ENCODE data around the gene NLRP6. TPM values are rescaled to one million over a fixed set of nuclear protein-coding genes. Genes with fewer than 3 reads are reported as not detected.

Gene NLRP6
- total RNA-seq, 4 donors from 2014 or later = 0.13 to 2.2 (median 0.42) TPM; not detected in 1

- TF ChIP-seq EP300 (IDR thresholded peaks at IDR 0.05) = no peak
- Histone ChIP-seq H3K27me3 (peaks cover 0 to under 1% (median 0%) of the 10 kb centered on the region in 4 donors), H3K27ac (replicated peaks in 1 of 4) (no peak overlapping the region), H3K4me3 (no peak overlapping the region), H3K36me3 (peaks cover 22 to 39% (median 38%) of the 10 kb centered on the region in 4 donors), H3K9me3 (no peaks in the 10 kb centered on the region), H3K4me1 (no peaks in the 10 kb centered on the region)
- intact Hi-C loops (cut with DNase I) = no loop called here
- 56% methylated on average over 3 of the region's 3 CpGs for WGBS
- no peak for DNase-seq (ENCODE audit: extremely low spot score)
Observed at GRCh38 chr11:255176-255575, 23.0 kb upstream of the NLRP6 start.

- WGBS = 90% methylated on average over 2 of the region's 2 CpGs
- no peak overlapping the region for H3K27ac ChIP-seq (replicated peaks in 1 of 4)
- H3K27me3 ChIP-seq = peaks cover 0 to 2% (median 0%) of the 10 kb centered on the region in 4 donors
- DNase-seq (ENCODE audit: extremely low spot score) = no peak
- no peak overlapping the region for H3K4me3 ChIP-seq
- H3K9me3 ChIP-seq = no peaks in the 10 kb centered on the region
- intact Hi-C loops (cut with DNase I) = no loop called here
- peaks cover 22 to 33% (median 32%) of the 10 kb centered on the region in 4 donors for H3K36me3 ChIP-seq
- TF ChIP-seq POLR2A (IDR thresholded peaks at IDR 0.05; ENCODE audit: low read depth) (no peak), POLR2AphosphoS5 (IDR thresholded peaks at IDR 0.05) (no peak), EP300 (IDR thresholded peaks at IDR 0.05) (no peak), CTCF (IDR thresholded peaks at IDR 0.05) (no peak)
- no peaks in the 10 kb centered on the region for H3K4me1 ChIP-seq
Observed at GRCh38 chr11:255816-256215, 22.4 kb upstream of the NLRP6 start.

GRCh38 chr11:256952-257737 is 21.1 kb upstream of the NLRP6 start:
- DNase-seq (ENCODE audit: extremely low spot score) = no peak
- Histone ChIP-seq H3K4me1 (no peaks in the 10 kb centered on the region), H3K27me3 (peaks cover 0 to 2% (median 0%) of the 10 kb centered on the region in 4 donors), H3K36me3 (peaks cover 15 to 19% (median 18%) of the 10 kb centered on the region in 4 donors), H3K27ac (replicated peaks in 1 of 4) (no peak overlapping the region), H3K4me3 (no peak overlapping the region), H3K9me3 (no peaks in the 10 kb centered on the region)
- TF ChIP-seq EP300 (IDR thresholded peaks at IDR 0.05) = no peak
- no peak for TF ChIP-seq CTCF (IDR thresholded peaks at IDR 0.05)
- no peak for TF ChIP-seq POLR2AphosphoS5 (IDR thresholded peaks at IDR 0.05)
- TF ChIP-seq POLR2A (IDR thresholded peaks at IDR 0.05; ENCODE audit: low read depth) = no peak
- WGBS = 81% methylated on average over 9 of the region's 14 CpGs
- intact Hi-C loops (cut with DNase I) = no loop called here

- Histone ChIP-seq H3K4me1 (no peaks in the 10 kb centered on the region), H3K36me3 (peaks cover 8 to 12% (median 11%) of the 10 kb centered on the region in 4 donors), H3K27ac (replicated peaks in 1 of 4) (no peak overlapping the region), H3K9me3 (no peaks in the 10 kb centered on the region), H3K27me3 (peaks cover 0 to 2% (median 0%) of the 10 kb centered on the region in 4 donors), H3K4me3 (no peak overlapping the region)
- no peak for DNase-seq (ENCODE audit: extremely low spot score)
- 82% methylated on average over 12 of the region's 15 CpGs for WGBS
- intact Hi-C loops (cut with DNase I) = no loop called here
- TF ChIP-seq EP300 (IDR thresholded peaks at IDR 0.05) (no peak), CTCF (IDR thresholded peaks at IDR 0.05) (no peak), POLR2A (IDR thresholded peaks at IDR 0.05; ENCODE audit: low read depth) (no peak), POLR2AphosphoS5 (IDR thresholded peaks at IDR 0.05) (no peak)
Observed at GRCh38 chr11:257766-258493, 20.3 kb upstream of the NLRP6 start.

- Histone ChIP-seq H3K4me3 (no peak overlapping the region), H3K27me3 (peaks cover 0 to 2% (median 0%) of the 10 kb centered on the region in 4 donors), H3K27ac (replicated peaks in 1 of 4) (no peak overlapping the region), H3K9me3 (no peaks in the 10 kb centered on the region), H3K4me1 (no peaks in the 10 kb centered on the region), H3K36me3 (no peaks in the 10 kb centered on the region)
- intact Hi-C loops (cut with DNase I) = no loop called here
- no peak for DNase-seq (ENCODE audit: extremely low spot score)
- TF ChIP-seq CTCF (IDR thresholded peaks at IDR 0.05) (no peak), EP300 (IDR thresholded peaks at IDR 0.05) (no peak), POLR2AphosphoS5 (IDR thresholded peaks at IDR 0.05) (no peak), POLR2A (IDR thresholded peaks at IDR 0.05; ENCODE audit: low read depth) (no peak)
- WGBS = 73% methylated on average over 10 of the region's 10 CpGs
Observed at GRCh38 chr11:259413-259812, 18.8 kb upstream of the NLRP6 start.

All from esophagus muscularis mucosa (tissue), 4 donors.